GM06990 (cell line): ENCODE results near the gene CHGA.
A peak's percentile ranks its signal among the peaks of the same experiment; 100 is the strongest.

Source experiments
- DNase-seq: peaks from one replicate; pipeline ENCODE4 v3.0.0-alpha.2; 2011; ENCODE audit not compliant: insufficient read length; ENCODE audit errors: extremely low read depth
- H3K27me3 ChIP-seq: replicated peaks from 2 replicates; pipeline ENCODE4 v1.6.0; 2011; ENCODE audit warnings: low read length; ENCODE audit not compliant: control insufficient read depth, insufficient read depth
- H3K36me3 ChIP-seq: 2 replicates; pipeline ENCODE4 v1.5.1; 2011; ENCODE audit warnings: low read length; ENCODE audit not compliant: control insufficient read depth, insufficient read depth
- H3K4me3 ChIP-seq: replicated peaks from 2 replicates; pipeline ENCODE4 v1.5.1; 2011; ENCODE audit warnings: low read depth, mild to moderate bottlenecking, control low read depth, low read length
- TF ChIP-seq, protein P1 (sequence below): IDR thresholded peaks from 2 replicates; pipeline ENCODE4 v1.5.1; 2011; ENCODE audit warnings: low read length, control low read depth, mild to moderate bottlenecking, inconsistent platforms; ENCODE audit not compliant: insufficient read depth, poor library complexity, severe bottlenecking

The CHGA gene, protein sequence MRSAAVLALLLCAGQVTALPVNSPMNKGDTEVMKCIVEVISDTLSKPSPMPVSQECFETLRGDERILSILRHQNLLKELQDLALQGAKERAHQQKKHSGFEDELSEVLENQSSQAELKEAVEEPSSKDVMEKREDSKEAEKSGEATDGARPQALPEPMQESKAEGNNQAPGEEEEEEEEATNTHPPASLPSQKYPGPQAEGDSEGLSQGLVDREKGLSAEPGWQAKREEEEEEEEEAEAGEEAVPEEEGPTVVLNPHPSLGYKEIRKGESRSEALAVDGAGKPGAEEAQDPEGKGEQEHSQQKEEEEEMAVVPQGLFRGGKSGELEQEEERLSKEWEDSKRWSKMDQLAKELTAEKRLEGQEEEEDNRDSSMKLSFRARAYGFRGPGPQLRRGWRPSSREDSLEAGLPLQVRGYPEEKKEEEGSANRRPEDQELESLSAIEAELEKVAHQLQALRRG

DNA sequence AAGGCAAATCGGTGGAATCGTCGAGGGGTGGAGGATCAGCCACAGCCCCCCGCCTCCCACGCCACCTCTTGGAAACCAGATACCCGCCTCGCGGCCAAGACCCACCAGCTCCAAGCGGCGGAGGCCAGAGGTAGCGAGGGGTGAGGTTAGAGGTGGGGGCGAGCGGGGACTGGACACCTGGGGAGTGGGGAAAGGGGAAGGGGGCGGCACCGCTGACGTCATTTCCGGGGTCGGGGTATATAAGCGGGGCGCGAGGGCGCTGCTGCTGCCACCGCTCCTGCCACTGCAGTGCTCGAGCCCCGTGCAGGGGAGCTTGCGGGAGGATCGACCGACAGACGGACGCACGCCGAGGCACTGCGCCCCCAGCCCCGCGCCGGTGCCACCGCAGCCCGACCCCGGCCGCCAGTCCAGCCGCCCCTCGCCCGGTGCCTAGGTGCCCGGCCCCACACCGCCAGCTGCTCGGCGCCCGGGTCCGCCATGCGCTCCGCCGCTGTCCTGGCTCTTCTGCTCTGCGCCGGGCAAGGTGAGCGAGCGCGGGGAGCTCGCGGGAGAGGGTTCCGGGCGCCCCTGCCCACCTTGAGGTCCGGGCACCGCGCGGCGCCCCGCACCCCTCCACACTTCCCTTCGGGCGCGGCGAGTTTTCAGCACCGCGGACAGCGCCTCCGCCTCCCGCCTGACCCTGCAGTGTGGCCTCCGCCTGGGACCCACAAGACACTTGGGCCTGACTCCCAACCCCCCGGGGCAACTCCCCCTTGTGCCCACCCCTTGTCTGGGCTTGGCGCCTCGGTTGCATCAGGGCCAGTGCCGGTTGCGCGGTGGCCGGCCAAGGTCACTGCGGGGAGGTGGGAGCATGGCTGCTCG, at the start of gene CHGA:
TSS of gene CHGA (plus strand) at position 268 of the 861 bp plus-strand sequence. CDS start at position 478, 210 bp downstream.
- H3K36me3 ChIP-seq: no peaks in the 10 kb centered on the region
- H3K27me3 ChIP-seq: no peaks in the 10 kb centered on the region
- peak; percentile 38 for DNase-seq
- TF ChIP-seq, protein P1, sequence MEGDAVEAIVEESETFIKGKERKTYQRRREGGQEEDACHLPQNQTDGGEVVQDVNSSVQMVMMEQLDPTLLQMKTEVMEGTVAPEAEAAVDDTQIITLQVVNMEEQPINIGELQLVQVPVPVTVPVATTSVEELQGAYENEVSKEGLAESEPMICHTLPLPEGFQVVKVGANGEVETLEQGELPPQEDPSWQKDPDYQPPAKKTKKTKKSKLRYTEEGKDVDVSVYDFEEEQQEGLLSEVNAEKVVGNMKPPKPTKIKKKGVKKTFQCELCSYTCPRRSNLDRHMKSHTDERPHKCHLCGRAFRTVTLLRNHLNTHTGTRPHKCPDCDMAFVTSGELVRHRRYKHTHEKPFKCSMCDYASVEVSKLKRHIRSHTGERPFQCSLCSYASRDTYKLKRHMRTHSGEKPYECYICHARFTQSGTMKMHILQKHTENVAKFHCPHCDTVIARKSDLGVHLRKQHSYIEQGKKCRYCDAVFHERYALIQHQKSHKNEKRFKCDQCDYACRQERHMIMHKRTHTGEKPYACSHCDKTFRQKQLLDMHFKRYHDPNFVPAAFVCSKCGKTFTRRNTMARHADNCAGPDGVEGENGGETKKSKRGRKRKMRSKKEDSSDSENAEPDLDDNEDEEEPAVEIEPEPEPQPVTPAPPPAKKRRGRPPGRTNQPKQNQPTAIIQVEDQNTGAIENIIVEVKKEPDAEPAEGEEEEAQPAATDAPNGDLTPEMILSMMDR: no peak
- H3K4me3 ChIP-seq: no peak within 1 kb of the TSS

DNA sequence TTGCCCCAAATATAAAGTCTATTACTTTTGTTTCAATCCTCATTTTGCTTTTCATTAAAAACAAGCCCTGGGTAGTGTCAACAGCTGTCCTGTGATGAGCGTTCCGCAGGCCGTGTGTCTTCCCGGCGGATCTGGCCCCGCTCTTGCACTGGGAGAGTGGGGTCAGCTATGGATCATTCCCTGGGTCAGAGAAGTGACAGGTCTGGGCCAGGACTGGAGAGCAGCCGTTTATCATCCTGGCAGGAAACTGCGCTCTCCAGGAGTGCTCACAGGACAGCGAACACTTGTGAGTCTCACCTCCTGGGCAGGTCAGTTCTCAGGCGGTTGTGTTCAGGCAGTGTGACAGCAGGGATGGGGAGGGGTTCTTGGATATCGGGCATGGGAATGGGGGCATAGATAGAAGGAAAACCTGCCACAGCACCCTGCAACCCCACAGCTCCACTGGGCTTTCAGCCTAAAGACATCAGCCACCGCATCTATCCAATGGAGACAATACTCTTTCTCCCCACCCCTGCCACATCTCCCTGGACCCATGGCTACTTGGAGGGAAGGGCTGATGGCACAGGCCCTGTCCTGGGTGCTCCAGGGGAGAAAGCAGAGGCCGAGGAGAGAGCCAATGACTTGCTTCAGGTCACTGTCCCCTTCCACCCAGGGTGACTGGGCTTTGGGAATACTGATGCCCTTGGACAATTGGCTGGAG, 47.8 kb upstream of the CHGA start:
- DNase-seq: no peak
- TF ChIP-seq, protein P1: no peak
- Histone ChIP-seq H3K27me3 (peaks cover 1% of the 10 kb centered on the region), H3K4me3 (no peak overlapping the region), H3K36me3 (no peaks in the 10 kb centered on the region)

DNA sequence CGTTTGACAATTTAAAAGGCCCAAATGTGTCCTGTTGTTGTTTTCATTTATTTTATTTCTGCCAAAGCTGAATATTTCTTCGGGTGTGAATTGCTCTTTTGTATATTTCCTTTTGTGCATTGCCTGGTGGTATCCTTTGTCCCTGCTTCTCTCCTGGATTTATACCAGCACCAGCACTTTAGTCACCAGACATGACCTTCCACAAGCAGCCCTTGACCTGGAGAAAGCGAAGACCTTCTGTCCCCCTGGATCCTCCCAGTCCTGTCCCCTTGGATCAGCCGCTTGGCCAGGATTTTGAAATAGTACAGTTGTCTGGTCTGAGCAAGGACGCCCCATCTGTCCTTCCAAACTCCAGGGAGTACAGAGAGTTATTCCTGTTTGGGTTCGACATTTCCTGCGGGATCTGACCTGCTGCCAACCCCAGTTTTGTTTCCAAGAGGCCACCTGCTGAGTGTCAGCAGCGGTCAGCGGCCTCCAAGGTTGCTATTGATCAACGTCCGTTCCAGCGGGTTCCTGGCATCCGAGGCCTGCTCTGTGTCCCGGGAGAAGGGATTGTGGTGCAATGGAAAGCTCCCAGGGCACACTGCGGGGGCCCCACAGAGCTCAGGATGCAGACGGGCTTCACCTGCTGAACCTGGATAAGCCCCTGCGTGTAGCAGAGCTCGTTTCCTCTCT, 45.1 kb upstream of the CHGA start:
- TF ChIP-seq, protein P1: no peak
- DNase-seq: no peak

DNA sequence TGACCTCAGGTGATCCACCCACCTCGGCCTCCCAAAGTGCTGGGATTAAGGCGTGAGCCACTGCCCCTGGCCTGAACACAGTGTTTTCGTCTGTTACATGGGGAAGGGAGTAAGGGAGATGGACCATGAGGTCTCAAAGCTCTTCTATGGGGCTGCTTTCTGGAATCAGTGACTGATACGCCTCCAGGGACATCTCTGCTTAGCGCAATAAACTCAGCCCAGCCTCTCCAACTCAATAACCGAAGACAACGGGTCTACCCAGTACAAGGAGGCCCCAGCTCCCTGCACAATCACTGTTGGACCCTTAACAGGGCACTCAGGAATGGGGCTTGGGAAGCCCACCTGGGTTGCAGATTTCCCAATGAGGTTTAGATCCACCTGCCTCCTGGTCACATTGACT, 42.6 kb upstream of the CHGA start:
- TF ChIP-seq, protein P1: no peak

More for the DNA sequence above, 45.1 kb upstream of the CHGA start:
- H3K27me3 ChIP-seq: peaks cover 1% of the 10 kb centered on the region
- no peaks in the 10 kb centered on the region for H3K36me3 ChIP-seq
- no peak overlapping the region for H3K4me3 ChIP-seq

DNA sequence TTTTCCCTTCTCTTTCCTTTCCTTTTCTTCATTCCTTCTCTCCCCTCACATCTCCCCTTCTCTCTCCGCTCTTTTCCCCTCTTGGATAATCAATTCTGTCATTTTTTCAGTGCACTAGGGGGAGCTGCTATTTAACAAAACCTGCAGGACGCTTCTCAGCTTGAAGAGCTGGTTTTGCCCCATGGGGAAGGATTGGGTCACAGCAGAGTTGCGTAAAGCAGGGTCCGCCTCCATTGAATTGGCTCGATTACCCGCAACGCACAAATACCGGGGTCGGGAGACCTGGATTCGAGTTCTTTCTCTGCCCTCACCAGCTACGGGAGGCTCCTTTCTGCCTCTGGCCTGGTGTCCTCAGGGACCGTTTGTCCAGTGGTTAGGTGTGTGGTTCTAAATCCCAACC, 42.1 kb upstream of the CHGA start:
- H3K36me3 ChIP-seq: no peaks in the 10 kb centered on the region
- TF ChIP-seq, protein P1: no peak
- no peak for DNase-seq
- H3K4me3 ChIP-seq: no peak overlapping the region
- no peaks in the 10 kb centered on the region; the same call in none of the 2 replicates for H3K27me3 ChIP-seq

More for the DNA sequence above, 42.6 kb upstream of the CHGA start:
- Histone ChIP-seq H3K4me3 (no peak overlapping the region), H3K27me3 (no peaks in the 10 kb centered on the region; the same call in none of the 2 replicates), H3K36me3 (no peaks in the 10 kb centered on the region)
- no peak for DNase-seq
